HL-60 (cell line): ENCODE results near the gene DHX36.

Source experiments
- CTCF ChIP-seq: IDR thresholded peaks from one replicate; pipeline ENCODE4 v1.5.1; 2011; ENCODE audit warnings: low read length, control low read depth, inconsistent platforms; ENCODE audit not compliant: insufficient read depth
- GABPA ChIP-seq: IDR thresholded peaks from 2 replicates; pipeline ENCODE4 v1.6.1; 2012; ENCODE audit warnings: low read depth
- POLR2AphosphoS5 ChIP-seq: IDR thresholded peaks from 2 replicates; pipeline ENCODE4 v1.6.1; 2012; ENCODE audit warnings: low read depth
- REST ChIP-seq: IDR thresholded peaks from 2 replicates; pipeline ENCODE4 v1.6.1; 2012; ENCODE audit warnings: low read depth; ENCODE audit not compliant: insufficient replicate concordance

DNA sequence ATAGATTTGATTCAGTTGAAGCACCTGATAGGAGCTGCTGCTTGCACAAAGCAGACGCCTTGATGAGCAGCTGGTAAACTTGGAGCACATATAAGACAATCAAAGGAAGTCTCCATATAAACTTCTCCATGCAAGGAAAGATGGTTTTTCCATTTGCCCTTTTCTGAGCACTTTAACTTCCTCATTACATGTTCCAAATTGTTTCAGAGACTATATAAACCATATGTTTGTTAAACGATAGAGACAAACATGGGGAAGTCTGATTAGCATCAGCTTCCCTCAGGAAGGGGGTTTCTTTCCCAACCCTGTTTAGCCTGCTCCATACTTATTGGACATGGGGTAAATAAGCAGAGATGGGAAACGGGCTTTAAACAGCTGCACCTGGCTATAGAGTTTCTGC is 88.0 kb downstream of the DHX36 start:
- TF ChIP-seq CTCF (no peak), POLR2AphosphoS5 (no peak), REST (no peak), GABPA (no peak)
